GM18519 (cell line): ENCODE data around the gene FCER1G.

Source experiments
- ATAC-seq: cut with Tn5 transposase; IDR thresholded peaks from one replicate; pipeline ENCODE4 v1.9.1; 2021; ENCODE audit warnings: mild to moderate bottlenecking, moderate library complexity; ENCODE audit not compliant: unreplicated experiment, low FRiP score

FCER1G gene

DNA sequence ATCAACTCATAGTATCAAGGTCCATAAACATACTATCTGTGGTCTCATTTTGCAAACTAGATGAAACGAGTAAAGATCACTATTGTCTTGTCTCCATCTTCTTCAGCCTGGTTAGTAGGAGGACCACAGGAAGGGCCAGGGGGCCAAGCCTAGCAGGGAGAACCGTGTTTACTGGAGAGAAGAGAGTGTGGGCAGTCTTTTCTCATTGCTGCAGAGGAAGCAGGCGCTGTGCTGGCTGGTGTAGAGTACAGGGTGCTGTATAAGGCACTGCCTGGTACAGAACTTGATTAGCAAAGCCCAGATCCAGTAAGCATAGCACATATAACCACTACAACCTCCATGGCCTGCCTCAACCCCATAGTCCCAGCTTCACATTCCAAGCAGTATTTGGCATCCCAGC is 27.8 kb upstream of the FCER1G start:
- ATAC-seq = no peak

- no peak for ATAC-seq
Observed at GRCh38 chr1:161188381-161188780, 26.7 kb upstream of the FCER1G start.

DNA sequence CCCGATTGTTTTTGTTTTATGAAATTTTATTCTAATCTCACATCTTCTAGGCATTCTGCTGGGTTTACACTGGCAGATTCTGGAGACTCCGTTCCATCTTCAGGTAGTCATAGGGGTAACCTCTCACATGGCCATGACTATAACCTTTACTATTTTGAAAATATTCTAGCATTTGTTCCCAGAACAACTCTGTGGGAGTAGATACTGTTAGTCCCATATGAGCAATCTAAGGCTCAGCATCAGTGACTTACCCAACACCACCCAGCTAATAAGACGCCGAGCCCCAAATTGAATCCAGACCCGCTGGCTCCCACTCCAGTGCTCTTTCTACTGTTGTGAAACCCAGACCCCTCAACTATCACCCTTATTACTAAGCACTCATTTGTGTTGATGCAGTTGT is 26.1 kb upstream of the FCER1G start:
- ATAC-seq = no peak

DNA sequence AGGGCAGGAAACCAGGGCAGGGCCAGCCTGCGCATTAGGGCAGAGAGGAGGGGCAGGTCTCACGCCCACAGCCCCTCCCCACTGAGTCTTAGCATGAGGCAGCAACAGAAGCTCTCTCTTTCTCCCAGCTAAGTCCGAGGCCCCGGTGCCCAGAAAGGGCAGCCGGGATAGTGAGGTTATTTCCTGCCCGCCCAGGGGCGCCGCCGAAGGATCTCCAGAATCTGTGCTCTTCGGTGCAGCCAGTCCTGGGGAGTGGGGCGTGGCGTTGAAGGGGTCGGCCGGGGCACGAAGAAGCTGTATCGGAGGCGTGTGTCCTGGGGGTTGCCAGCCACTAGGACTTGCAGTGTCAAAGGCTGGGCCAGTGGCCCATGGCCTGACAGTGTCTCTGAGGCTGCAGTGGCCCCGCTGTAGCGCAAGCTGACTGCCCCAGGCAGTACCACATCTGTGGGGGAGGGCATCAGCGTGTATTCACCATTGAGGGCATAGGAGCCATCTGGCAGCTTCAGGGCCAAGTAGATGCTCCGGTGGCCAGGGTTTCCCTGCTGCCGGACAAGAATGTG is 24.1 kb upstream of the FCER1G start:
- ATAC-seq = no peak

GRCh38 chr1:161191971-161192370 is 23.1 kb upstream of the FCER1G start:
- ATAC-seq = no peak

DNA sequence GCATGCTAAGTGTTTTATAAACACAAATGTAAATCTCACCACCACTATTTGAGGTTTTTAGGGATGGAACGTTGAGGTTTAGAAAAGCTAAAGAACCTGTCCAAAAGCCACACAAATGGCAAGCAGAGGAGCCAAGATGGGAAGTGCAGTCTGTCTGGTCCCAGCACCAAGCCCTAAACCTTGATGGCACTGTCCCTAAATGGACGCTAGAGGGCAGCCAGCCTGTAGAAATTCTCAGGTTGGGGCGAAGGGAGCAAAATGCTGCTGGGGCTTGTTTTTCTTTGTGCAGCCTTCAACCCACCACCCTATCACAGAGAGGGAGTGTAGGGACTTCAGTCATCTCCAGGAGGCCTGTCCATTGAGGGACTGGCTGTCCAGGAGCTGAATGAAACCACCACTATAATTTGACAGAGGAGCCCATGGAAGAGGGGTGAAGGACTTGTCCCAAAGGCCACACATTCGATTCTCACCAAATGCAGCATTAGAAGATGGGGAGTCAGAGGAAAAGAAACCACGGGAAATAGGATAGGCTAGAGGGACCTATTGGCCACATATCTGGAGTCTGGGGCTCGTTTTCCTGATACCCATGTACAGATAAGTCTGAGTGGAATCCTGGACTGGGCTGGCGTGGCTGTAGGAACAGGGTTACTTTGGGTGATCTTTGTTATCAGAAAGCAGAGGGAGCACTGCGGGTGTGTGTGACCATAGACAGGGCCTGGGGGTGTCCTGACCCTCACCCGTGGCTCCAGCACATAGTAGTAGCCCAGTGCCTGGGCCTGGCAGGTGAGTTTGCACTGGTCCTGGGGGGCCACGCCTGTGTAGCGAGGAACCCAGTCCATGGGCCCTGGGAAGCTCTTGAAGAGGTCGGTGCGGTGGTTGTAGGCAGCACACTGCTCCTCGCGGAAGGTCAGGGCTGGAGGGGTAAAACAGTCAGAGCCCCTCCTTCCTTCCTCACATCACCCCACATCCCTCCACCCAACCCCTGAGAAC is 22.3 kb upstream of the FCER1G start:
- no peak for ATAC-seq

DNA sequence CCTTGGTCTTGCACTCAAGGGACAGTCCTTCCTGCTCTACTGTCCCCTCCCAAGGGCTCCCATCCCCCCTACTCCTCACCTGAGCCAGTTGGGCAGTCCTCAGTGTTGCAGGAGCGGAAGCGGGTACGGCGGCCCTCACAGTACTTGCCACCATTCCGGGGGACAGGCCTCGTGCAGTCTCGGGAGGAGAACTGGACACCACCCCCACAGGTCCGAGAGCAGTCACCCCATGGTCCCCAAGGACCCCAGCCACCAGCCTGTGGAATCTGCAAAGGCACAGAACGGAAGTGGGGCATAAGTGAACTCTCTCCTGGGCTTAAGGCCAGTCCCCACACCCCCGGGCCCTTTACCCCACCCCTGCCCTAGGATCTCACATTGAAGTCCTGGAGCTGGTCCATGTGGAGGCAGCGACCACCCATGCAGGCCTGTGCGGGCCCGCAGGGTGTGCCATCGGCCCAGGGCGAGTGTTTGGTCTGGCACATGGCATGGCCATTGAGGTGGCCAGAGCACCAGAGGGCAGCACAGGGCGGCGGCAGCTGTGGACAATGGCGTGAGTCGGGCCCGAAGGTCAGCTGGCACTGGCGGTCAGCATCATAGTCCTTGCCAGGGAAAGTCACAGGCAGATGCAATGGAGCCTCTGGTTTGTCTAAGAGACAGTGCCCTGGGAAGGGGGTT is 21.4 kb upstream of the FCER1G start:
- ATAC-seq = no peak

DNA sequence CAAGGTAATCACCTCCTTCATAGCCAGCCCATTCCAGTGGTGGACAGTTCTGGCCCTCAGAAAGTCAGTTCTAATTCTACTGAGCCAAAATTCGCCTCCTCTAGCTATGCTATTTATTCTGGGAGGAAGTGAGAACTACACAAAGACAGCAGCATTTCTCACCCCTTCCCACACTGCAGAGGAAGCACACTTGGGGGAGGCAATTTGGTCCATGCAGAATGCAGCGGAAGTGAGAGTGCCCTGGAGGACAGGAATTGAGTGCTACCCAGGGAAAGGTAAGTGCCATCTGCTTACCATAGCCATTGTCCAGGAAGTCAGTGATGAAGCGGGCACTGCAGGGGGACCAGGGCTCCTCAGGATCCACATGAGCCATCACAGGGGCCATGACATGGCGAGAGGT is 19.9 kb upstream of the FCER1G start:
- no peak for ATAC-seq

- no peak for ATAC-seq
Observed at GRCh38 chr1:161196111-161196510, 19.0 kb upstream of the FCER1G start.

GRCh38 chr1:161196521-161197451 is 18.3 kb upstream of the FCER1G start:
- no peak for ATAC-seq

GRCh38 chr1:161197560-161198193 is 17.4 kb upstream of the FCER1G start:
- ATAC-seq = no peak

DNA sequence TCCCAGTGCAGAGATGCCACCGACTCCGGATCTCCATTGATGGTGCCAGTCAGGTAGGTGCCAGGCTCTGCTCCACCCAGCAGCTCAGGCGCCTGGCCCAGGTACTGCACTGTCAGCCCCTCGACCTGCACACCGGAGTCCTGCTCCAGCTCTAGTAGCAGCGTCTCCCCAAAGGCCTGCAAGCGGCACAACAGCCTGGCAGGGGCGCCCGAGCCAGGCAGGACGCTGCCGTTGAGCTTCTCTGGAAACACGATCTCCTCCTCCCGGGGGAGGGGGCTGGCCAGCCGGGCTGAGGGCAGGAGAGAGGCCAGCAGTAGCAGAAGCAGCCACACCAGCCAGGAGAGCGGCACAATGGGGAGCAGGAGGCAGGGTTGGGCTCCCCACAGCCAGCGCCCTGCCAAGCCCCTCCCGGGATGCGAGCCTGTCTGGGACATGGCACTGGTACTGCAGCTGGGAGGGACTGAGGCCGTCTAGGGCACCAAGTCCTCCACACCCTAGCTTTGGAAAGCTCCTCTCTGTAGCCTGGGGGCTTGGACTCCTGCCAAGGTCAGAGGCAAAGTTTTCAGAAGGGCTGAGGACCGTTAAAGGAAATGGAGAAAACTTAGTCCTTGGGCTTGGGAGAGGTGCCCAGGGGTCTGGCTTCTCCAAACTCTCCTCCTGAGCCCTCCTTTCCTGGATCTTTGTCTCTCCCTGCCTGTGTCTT is 16.8 kb upstream of the FCER1G start:
- ATAC-seq = no peak

DNA sequence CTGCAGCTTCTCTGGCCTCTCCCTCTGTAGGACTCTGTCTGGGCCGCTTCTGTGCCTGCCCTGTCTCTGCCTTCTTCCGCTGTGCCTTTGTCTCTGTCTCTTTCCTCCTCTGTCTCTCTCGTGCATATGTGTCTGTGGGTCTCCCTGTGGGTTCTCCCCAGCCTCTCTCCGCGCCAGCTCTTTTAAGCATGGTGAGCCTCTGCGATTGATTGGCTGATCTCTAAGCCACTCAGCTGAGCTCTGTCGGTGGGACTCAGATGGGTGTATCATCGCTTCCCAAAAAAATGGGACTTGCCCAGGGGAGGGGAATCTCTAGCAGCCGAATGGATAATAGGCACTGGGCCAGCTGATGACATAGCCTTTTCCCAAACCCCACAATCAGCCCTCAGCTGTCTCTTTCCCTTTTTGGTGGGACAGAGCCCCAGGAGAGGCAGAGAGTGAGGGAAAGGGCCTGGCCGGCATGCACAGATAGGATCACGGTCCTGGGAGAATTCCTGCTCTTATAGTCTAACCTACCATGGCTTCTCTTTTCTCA is 16.1 kb upstream of the FCER1G start, which contains the start of gene ADAMTS4:
TSS of gene ADAMTS4 (minus strand) at position 158 of the 535 bp plus-strand sequence. CDS start 427 bp downstream, outside the sequence.
- ATAC-seq = no peak

DNA sequence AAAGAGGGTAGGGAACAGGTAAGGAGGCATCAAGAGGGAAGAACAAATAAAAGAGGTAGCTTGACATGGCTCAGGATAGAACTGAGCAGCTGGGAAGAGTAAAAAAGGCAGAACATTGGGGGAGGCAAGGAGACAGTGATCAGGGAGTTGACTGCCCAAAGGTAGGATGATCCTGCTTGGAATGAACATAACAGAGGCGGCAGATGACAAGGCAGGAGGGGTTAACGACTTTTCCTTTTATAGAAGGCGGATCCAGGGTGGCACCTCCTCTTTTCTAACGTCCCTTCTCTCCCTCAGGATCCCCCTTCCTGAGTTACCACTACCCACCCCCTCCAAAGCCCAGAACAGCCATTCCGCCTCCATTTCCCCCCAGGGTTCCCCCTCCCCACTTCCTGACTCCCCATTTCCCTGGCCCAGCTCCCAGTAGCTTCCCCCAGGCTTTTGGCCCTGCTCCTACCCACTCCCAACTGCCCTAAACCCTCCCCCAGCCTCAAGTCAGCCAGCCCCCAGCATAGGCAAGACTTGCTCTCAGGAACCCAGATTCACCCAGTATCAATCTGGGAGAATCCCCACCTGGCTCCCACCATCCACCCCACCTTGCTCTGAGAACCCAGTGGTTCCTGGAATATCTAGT is 15.5 kb upstream of the FCER1G start:
- no peak for ATAC-seq

- no peak for ATAC-seq
Observed at GRCh38 chr1:161200421-161200991, 14.6 kb upstream of the FCER1G start.

DNA sequence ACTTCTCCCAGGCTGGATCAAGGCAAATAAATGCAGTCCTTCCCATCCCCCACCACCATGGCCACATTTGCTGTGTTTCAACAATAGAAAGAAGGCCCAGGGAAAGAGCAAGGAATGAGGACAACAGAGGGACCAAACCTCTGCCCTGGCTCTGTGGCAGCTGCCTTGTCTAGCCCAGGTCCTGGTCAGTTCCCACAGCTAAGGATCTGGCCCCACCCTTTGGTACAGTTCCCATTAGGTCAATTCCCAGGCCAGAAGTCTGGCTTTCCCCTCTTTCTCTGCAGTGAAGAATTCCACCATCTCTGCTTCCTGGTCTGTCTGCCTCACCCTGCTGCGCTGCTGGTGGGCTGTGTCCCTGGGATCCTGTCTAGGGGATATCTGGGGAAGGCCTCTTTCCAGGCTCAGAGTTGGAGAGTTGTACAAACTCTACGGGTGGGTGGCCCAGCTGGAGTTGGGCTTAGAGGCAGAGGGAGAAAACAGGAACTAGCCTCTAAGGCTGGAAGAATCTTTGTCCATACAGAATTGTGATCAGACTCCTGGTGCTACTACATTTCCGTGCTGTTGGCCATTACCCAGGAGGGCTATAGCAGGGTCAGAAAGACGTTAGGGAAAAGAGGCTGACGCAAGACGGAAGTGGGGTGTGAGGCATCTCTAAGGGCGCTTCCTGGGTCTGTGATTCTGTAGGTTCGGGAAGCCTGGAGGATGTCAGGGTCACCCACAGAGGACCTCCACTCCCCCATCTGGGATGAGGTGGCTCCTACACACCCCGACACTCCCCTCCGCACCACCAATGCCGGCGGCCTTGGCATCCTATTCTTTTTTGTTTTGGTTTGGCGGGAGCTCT is 13.9 kb upstream of the FCER1G start:
- ATAC-seq = no peak
